ENCODE data around the gene PLA2R1.

GRCh38 chr2:159892990-159893810 lies 169.2 kb downstream of the PLA2R1 start:
- TF ChIP-seq CTCF (IDR thresholded peaks at IDR 0.05) (no peak), POLR2A (IDR thresholded peaks at IDR 0.05) (no peak)
